Gastroesophageal sphincter (tissue), 3 donors: ENCODE results near the gene REPIN1.

Experiments
- EP300 ChIP-seq: sonication (generic); formaldehyde crosslinking; IDR thresholded peaks from one replicate; pipeline ENCODE4 v1.6.1; 2017; ENCODE audit warnings: antibody characterized with exemption, mild to moderate bottlenecking
- POLR2A ChIP-seq, 2 donors: fragments of 450-650 bp; IDR thresholded peaks; one replicate each; pipeline ENCODE4 v1.6.1; 2017; ENCODE audit warnings: antibody characterized with exemption in 2 of 2, mild to moderate bottlenecking in 2 of 2, moderate library complexity in 1 of 2
- POLR2AphosphoS5 ChIP-seq: sonication (generic); formaldehyde crosslinking; IDR thresholded peaks from one replicate; pipeline ENCODE4 v1.6.1; 2017; ENCODE audit warnings: antibody characterized with exemption
- TF ChIP-seq, protein P1 (sequence below), 4 experiments: fragments of 200-600 bp in 2 of 4; fragments of 450-650 bp in 2 of 4; sonication (generic) in 1 of 4; IDR thresholded peaks; one replicate each; pipeline ENCODE4 v1.5.1; 2017 to 2019; ENCODE audit warnings: antibody characterized with exemption in 4 of 4, mild to moderate bottlenecking in 2 of 4, moderate library complexity in 2 of 4

DNA sequence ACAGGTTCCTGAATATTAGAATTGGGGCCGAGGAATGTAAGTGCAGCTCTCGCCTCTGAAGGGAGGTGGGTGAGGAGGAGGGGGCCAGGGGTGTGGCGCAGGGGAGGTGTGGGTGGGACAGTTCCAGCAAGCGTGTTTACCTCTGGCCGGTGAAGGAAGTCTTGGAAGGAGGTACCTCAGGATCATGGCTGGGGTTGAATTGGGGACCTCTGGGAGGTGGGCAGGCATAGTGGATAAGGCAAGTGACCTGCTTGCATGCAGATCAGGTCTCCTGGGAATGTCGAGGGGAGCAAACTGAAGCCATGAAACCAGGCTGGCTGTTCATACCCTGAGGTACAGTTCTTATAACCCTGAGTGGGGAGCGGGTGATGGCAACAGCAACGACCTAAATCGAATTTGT is 12.5 kb downstream of the REPIN1 start:
- TF ChIP-seq, protein P1, sequence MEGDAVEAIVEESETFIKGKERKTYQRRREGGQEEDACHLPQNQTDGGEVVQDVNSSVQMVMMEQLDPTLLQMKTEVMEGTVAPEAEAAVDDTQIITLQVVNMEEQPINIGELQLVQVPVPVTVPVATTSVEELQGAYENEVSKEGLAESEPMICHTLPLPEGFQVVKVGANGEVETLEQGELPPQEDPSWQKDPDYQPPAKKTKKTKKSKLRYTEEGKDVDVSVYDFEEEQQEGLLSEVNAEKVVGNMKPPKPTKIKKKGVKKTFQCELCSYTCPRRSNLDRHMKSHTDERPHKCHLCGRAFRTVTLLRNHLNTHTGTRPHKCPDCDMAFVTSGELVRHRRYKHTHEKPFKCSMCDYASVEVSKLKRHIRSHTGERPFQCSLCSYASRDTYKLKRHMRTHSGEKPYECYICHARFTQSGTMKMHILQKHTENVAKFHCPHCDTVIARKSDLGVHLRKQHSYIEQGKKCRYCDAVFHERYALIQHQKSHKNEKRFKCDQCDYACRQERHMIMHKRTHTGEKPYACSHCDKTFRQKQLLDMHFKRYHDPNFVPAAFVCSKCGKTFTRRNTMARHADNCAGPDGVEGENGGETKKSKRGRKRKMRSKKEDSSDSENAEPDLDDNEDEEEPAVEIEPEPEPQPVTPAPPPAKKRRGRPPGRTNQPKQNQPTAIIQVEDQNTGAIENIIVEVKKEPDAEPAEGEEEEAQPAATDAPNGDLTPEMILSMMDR (IDR thresholded peaks at IDR 0.05) = no peak
- TF ChIP-seq POLR2AphosphoS5 = no peak
- TF ChIP-seq EP300 = no peak
- TF ChIP-seq POLR2A (IDR thresholded peaks at IDR 0.05) = no peak
